Stomach (tissue), 9 donors: Measurements from ENCODE around the gene PCBD1. TPM values are rescaled to one million over a fixed set of nuclear protein-coding genes. Genes with fewer than 3 reads are reported as not detected.

ENCODE experiments used
- DNase-seq, 2 donors: peaks; one replicate each; pipeline versions ENCODE4 v3.0.0 to v3.0.0-alpha.2; 2013 to 2019
- H3K27ac ChIP-seq, 5 donors: fragments of 200-600 bp in 4 of 5; sonication (generic) in 4 of 5; one replicate each; pipeline ENCODE4 v1.5.1; 2013 to 2019; ENCODE audit warnings: mild to moderate bottlenecking in 1 of 5, moderate library complexity in 1 of 5
- H3K27me3 ChIP-seq, 3 donors: fragments of 200-600 bp; sonication (generic); one replicate each; pipeline ENCODE4 v1.5.1; 2017 to 2019; ENCODE audit warnings: mixed run types in 1 of 3
- H3K36me3 ChIP-seq, 4 donors: fragments of 200-600 bp; sonication (generic); 1 replicate in 3 of 4; 2 replicates in 1 of 4; pipeline ENCODE4 v1.5.1; 2016 to 2019
- H3K4me1 ChIP-seq, 4 donors: fragments of 200-600 bp; sonication (generic); one replicate each; pipeline ENCODE4 v1.5.1; 2016 to 2019
- H3K4me3 ChIP-seq, 4 donors: fragments of 200-600 bp; sonication (generic) in 3 of 4; one replicate each; pipeline ENCODE4 v1.5.1; 2016 to 2019; ENCODE audit warnings: mild to moderate bottlenecking in 1 of 4
- H3K9me3 ChIP-seq, 4 donors: fragments of 200-600 bp; sonication (generic); one replicate each; pipeline ENCODE4 v1.5.1; 2016 to 2019
- CTCF ChIP-seq, 7 experiments: fragments of 450-650 bp in 4 of 7; fragments of 200-600 bp in 3 of 7; sonication (generic) in 3 of 7; IDR thresholded peaks; one replicate each; pipeline ENCODE4 v1.5.1; 2016 to 2019; ENCODE audit warnings: antibody characterized with exemption in 7 of 7, control low read depth in 2 of 7, mild to moderate bottlenecking in 1 of 7
- EP300 ChIP-seq: sonication (generic); formaldehyde crosslinking; IDR thresholded peaks from one replicate; pipeline ENCODE4 v1.6.1; 2017; ENCODE audit warnings: antibody characterized with exemption
- POLR2A ChIP-seq, 4 donors: fragments of 450-650 bp; IDR thresholded peaks; one replicate each; pipeline ENCODE4 v1.6.1; 2016; ENCODE audit warnings: antibody characterized with exemption in 4 of 4, control low read depth in 2 of 4, mild to moderate bottlenecking in 1 of 4, moderate library complexity in 1 of 4
- POLR2AphosphoS5 ChIP-seq, 3 donors: sonication (generic); formaldehyde crosslinking; IDR thresholded peaks; one replicate each; pipeline ENCODE4 v1.6.1; 2016; ENCODE audit warnings: antibody characterized with exemption in 3 of 3
- WGBS, 5 donors: extraction: QIAGEN DNeasy Blood & Tissue Kit in 3 of 5; methylation state at CpG; one replicate each; pipeline versions ENCODE4 v1.1.5 to v1.1.7; 2013 to 2018; 5-methylcytosine and 5-hydroxymethylcytosine counted together
- intact Hi-C: fragments of 100-400 bp; cut with DNase I; formaldehyde crosslinking; loops from one replicate; pipeline ENCODE4 v1.15.1; 2023; ENCODE audit warnings: low total_unique reads
- polyA plus RNA-seq, 3 donors: library from polyadenylated mRNA; stranded (reverse); fragments of 200-250 nt; gene quantifications; one replicate each; pipeline ENCODE4 v1.2.3, GENCODE V29; 2013
- total RNA-seq, 5 donors: library from RNA; depleted of rRNA; stranded (reverse); fragments of >200 nt; gene quantifications; one replicate each; pipeline versions ENCODE4 v1.1.0 to v1.2.3, GENCODE V29; 2014 to 2016
- donor health status: healthy with polysubstance abuse.
- donor health status: Bipolar disorder and iron deficiency.
- donor health status: healthy.

The PCBD1 gene
- total and polyA plus RNA-seq, 8 donors: 29.4 to 130 (median 66.1) TPM

DNA sequence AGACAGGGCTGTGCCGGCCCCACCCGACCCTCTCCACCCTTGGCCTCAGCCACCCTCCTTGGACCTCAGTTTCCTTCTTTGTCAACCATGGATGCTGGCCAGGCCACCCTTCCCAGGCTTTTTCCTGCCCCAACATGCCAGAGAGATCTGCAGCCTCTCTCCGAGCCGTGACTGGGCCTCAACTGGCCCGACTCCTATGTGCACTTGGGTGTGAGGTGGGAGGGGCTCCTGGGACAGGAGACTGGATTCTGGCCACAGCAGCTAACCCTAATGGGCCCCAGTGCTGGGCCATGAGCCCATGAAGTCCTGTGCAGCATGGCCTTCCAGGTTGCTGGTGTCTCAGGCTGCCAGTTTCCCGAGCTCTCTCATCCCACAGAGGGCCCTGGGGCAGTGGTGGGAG, 47.7 kb upstream of the PCBD1 start:
- Histone ChIP-seq H3K4me3 (no peak overlapping the region), H3K27me3 (peaks cover 0 to 32% (median 0%) of the 10 kb centered on the region in 3 donors), H3K27ac (no peak overlapping the region), H3K9me3 (no peaks in the 10 kb centered on the region), H3K36me3 (no peaks in the 10 kb centered on the region), H3K4me1 (peaks cover 0 to 5% (median 0%) of the 10 kb centered on the region in 4 donors)
- no peak for DNase-seq
- intact Hi-C loops: loop anchor here (10.0 kb wide), 1 partner anchor 259 kb away; no protein-coding TSS in a partner anchor
- 77 to 84% (median 81%) methylated on average over 5 to 6 of the region's 6 CpGs for whole genome bisulfite sequencing, 5 donors
- TF ChIP-seq POLR2A (IDR thresholded peaks at IDR 0.05): no peak
- no peak for TF ChIP-seq EP300
- TF ChIP-seq CTCF (IDR thresholded peaks at IDR 0.05): no peak
- no peak for TF ChIP-seq POLR2AphosphoS5 (IDR thresholded peaks at IDR 0.05)

DNA sequence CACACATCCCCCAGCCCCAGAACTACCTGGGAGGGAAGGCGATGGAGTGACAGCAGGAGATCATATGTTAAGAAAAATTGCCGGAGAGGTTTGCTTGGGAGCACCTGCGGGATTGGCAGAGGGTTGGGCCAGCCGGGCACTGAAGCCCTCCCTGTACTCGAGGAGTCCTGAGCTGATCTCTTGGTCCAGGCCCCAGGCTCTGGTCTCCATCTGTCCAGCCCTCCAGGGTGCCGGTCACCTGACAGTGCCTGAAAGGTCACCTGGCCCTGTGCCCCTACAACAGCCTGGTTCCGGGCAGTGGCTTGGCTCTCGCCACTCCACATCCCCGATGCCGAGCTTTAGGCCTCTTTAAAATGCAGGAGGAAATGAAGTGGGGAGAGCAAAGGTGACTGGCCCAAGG, 47.3 kb upstream of the PCBD1 start:
- no peak overlapping the region for H3K27ac ChIP-seq
- no peaks in the 10 kb centered on the region for H3K9me3 ChIP-seq
- H3K36me3 ChIP-seq: no peaks in the 10 kb centered on the region
- H3K27me3 ChIP-seq: peaks cover 0 to 32% (median 0%) of the 10 kb centered on the region in 3 donors
- no peak for DNase-seq
- 83 to 87% (median 84%) methylated on average over 9 to 10 of the region's 10 CpGs for WGBS, 5 donors
- TF ChIP-seq CTCF (IDR thresholded peaks at IDR 0.05) (no peak), POLR2AphosphoS5 (IDR thresholded peaks at IDR 0.05) (no peak), POLR2A (IDR thresholded peaks at IDR 0.05) (no peak), EP300 (no peak)
- H3K4me3 ChIP-seq: no peak overlapping the region
- peaks cover 0 to under 1% (median 0%) of the 10 kb centered on the region in 4 donors for H3K4me1 ChIP-seq
- intact Hi-C loops: loop anchor here (10.0 kb wide), 1 partner anchor 259 kb away; no protein-coding TSS in a partner anchor

- WGBS, 5 donors: 78 to 91% (median 90%) methylated on average over 10 to 11 of the region's 11 CpGs
- Histone ChIP-seq H3K36me3 (no peaks in the 10 kb centered on the region), H3K27me3 (peaks cover 0 to 32% (median 0%) of the 10 kb centered on the region in 3 donors), H3K4me3 (no peak overlapping the region), H3K27ac (no peak overlapping the region), H3K4me1 (no peaks in the 10 kb centered on the region), H3K9me3 (no peaks in the 10 kb centered on the region)
- no peak for TF ChIP-seq EP300
- TF ChIP-seq POLR2A (IDR thresholded peaks at IDR 0.05): no peak
- no peak for TF ChIP-seq POLR2AphosphoS5 (IDR thresholded peaks at IDR 0.05)
- no peak for TF ChIP-seq CTCF (IDR thresholded peaks at IDR 0.05)
- intact Hi-C loops: loop anchor here (10.0 kb wide), 1 partner anchor 260 kb away; no protein-coding TSS in a partner anchor
- DNase-seq: no peak
These were observed 46.8 kb upstream of the PCBD1 start for GRCh38 chr10:70935125-70935625.

GRCh38 chr10:70934701-70935100, 46.3 kb upstream of the PCBD1 start:
- H3K4me3 ChIP-seq: no peak overlapping the region
- peaks cover 0 to 32% (median 0%) of the 10 kb centered on the region in 3 donors for H3K27me3 ChIP-seq
- intact Hi-C loops: loop anchor here (10.0 kb wide), 1 partner anchor 260 kb away; no protein-coding TSS in a partner anchor
- no peaks in the 10 kb centered on the region for H3K36me3 ChIP-seq
- DNase-seq: no peak
- no peak overlapping the region for H3K27ac ChIP-seq
- H3K4me1 ChIP-seq: no peaks in the 10 kb centered on the region
- no peaks in the 10 kb centered on the region for H3K9me3 ChIP-seq
- WGBS, 5 donors: 67 to 100% (median 87%) methylated on average over 1 of the region's 1 CpG
- TF ChIP-seq EP300 (no peak), CTCF (IDR thresholded peaks at IDR 0.05) (no peak), POLR2AphosphoS5 (IDR thresholded peaks at IDR 0.05) (no peak), POLR2A (IDR thresholded peaks at IDR 0.05) (no peak)
